Loucy (cell line): ENCODE measurements around the gene C4orf36.

Experiments
- H2AFZ ChIP-seq: fragments of 200-600 bp; sonication (generic); 2 replicates; pipeline ENCODE4 v1.6.0; 2016; ENCODE audit warnings: antibody characterized with exemption, mild to moderate bottlenecking, low read length, moderate library complexity
- H3F3A ChIP-seq: fragments of 200-600 bp; 2 replicates; pipeline ENCODE4 v1.6.0; 2016; ENCODE audit warnings: antibody characterized with exemption, low read depth, mild to moderate bottlenecking
- H3K27me3 ChIP-seq: fragments of 200-600 bp; sonication (generic); 2 replicates; pipeline ENCODE4 v1.6.1; 2014; ENCODE audit warnings: low read length, mild to moderate bottlenecking; ENCODE audit not compliant: insufficient read depth, poor library complexity, severe bottlenecking
- H3K36me3 ChIP-seq: fragments of 200-600 bp; sonication (generic); 2 replicates; pipeline ENCODE4 v1.6.1; 2016; ENCODE audit warnings: low read length; ENCODE audit not compliant: insufficient read depth
- H3K4me1 ChIP-seq: fragments of 200-600 bp; sonication (generic); 2 replicates; pipeline ENCODE4 v1.5.1; 2014; ENCODE audit warnings: low read length, mild to moderate bottlenecking; ENCODE audit not compliant: insufficient read depth, poor library complexity, severe bottlenecking
- H3K4me2 ChIP-seq: fragments of 200-600 bp; sonication (generic); 2 replicates; pipeline ENCODE4 v1.6.0; 2014; ENCODE audit warnings: antibody characterized with exemption, low read length, low read depth, mild to moderate bottlenecking; ENCODE audit not compliant: poor library complexity, severe bottlenecking
- H3K4me3 ChIP-seq: fragments of 200-600 bp; sonication (generic); 2 replicates; pipeline ENCODE4 v1.5.1; 2014; ENCODE audit warnings: low read length, mild to moderate bottlenecking, mixed read lengths; ENCODE audit not compliant: poor library complexity, severe bottlenecking
- H3K79me2 ChIP-seq: fragments of 200-600 bp; sonication (generic); 2 replicates; pipeline ENCODE4 v1.6.1; 2014; ENCODE audit warnings: low read length; ENCODE audit not compliant: insufficient read depth
- H3K9ac ChIP-seq: fragments of 200-600 bp; sonication (generic); 2 replicates; pipeline ENCODE4 v1.6.0; 2014; ENCODE audit warnings: mild to moderate bottlenecking, low read depth, low read length, moderate library complexity; ENCODE audit not compliant: poor library complexity, severe bottlenecking
- H3K9me2 ChIP-seq: fragments of 200-600 bp; sonication (generic); replicated peaks from 2 replicates; pipeline ENCODE4 v1.6.1; 2016; ENCODE audit warnings: low read depth, low read length, mixed read lengths
- H3K9me3 ChIP-seq: fragments of 200-600 bp; sonication (generic); 2 replicates; pipeline ENCODE4 v1.6.1; 2014; ENCODE audit warnings: mild to moderate bottlenecking, antibody characterized with exemption, low read length, low read depth; ENCODE audit not compliant: insufficient read depth
- H4K20me1 ChIP-seq: fragments of 200-600 bp; sonication (generic); 2 replicates; pipeline ENCODE4 v1.6.0; 2014; ENCODE audit warnings: antibody characterized with exemption, low read length, mild to moderate bottlenecking; ENCODE audit not compliant: insufficient read depth, poor library complexity, severe bottlenecking
- CTCF ChIP-seq: fragments of 200-600 bp; sonication (generic); conservative IDR thresholded peaks from 2 replicates; pipeline ENCODE4 v1.5.1; 2014; ENCODE audit warnings: mild to moderate bottlenecking, antibody characterized with exemption, low read length
- EZH2phosphoT487 ChIP-seq: fragments of 200-600 bp; IDR thresholded peaks from 2 replicates; pipeline ENCODE4 v1.6.1; 2018; ENCODE audit warnings: antibody characterized with exemption, mild to moderate bottlenecking, moderate library complexity, borderline replicate concordance

The C4orf36 gene

GRCh38 chr4:86927843-86928395 is 35.7 kb upstream of the C4orf36 start:
- Histone ChIP-seq H3K4me1 (no peaks in the 10 kb centered on the region), H2AFZ (no peak overlapping the region), H3K4me3 (no peak overlapping the region), H3F3A (no peaks in the 10 kb centered on the region), H3K79me2 (no peaks in the 10 kb centered on the region), H4K20me1 (no peaks in the 10 kb centered on the region), H3K36me3 (no peaks in the 10 kb centered on the region), H3K4me2 (no peak overlapping the region), H3K9me2 (no peaks in the 10 kb centered on the region), H3K9me3 (no peaks in the 10 kb centered on the region), H3K27me3 (no peaks in the 10 kb centered on the region), H3K9ac (no peak overlapping the region)
- no peak for TF ChIP-seq EZH2phosphoT487
- no peak for TF ChIP-seq CTCF

GRCh38 chr4:86926435-86927086 is 34.3 kb upstream of the C4orf36 start:
- no peak overlapping the region for H3K9ac ChIP-seq
- no peak overlapping the region for H3K4me3 ChIP-seq
- no peak overlapping the region for H3K4me2 ChIP-seq
- H3K4me1 ChIP-seq: no peaks in the 10 kb centered on the region
- H3K9me3 ChIP-seq: no peaks in the 10 kb centered on the region
- H3K79me2 ChIP-seq: no peaks in the 10 kb centered on the region
- no peaks in the 10 kb centered on the region for H3F3A ChIP-seq
- H2AFZ ChIP-seq: no peak overlapping the region
- H3K9me2 ChIP-seq: no peaks in the 10 kb centered on the region
- no peaks in the 10 kb centered on the region for H3K27me3 ChIP-seq
- H3K36me3 ChIP-seq: no peaks in the 10 kb centered on the region
- H4K20me1 ChIP-seq: no peaks in the 10 kb centered on the region
- TF ChIP-seq CTCF: no peak
- no peak for TF ChIP-seq EZH2phosphoT487

GRCh38 chr4:86924811-86925210 is 32.6 kb upstream of the C4orf36 start:
- H3K36me3 ChIP-seq: no peaks in the 10 kb centered on the region
- no peaks in the 10 kb centered on the region for H3K27me3 ChIP-seq
- no peaks in the 10 kb centered on the region for H3K4me1 ChIP-seq
- H3F3A ChIP-seq: no peaks in the 10 kb centered on the region
- no peak overlapping the region for H3K4me2 ChIP-seq
- H4K20me1 ChIP-seq: no peaks in the 10 kb centered on the region
- H3K4me3 ChIP-seq: no peak overlapping the region
- H3K79me2 ChIP-seq: no peaks in the 10 kb centered on the region
- H3K9ac ChIP-seq: no peak overlapping the region
- no peaks in the 10 kb centered on the region for H3K9me2 ChIP-seq
- H3K9me3 ChIP-seq: no peaks in the 10 kb centered on the region
- no peak for TF ChIP-seq CTCF
- no peak for TF ChIP-seq EZH2phosphoT487
- H2AFZ ChIP-seq: no peak overlapping the region
